GM13976 (cell line): Measurements from ENCODE around the gene VMP1.
A peak's percentile ranks its signal among the peaks of the same experiment; 100 is the strongest.
"Not testable (repeated sequence)": the region's sequence is repeated elsewhere in the genome, so short reads cannot be mapped to it uniquely, and the experiment has no call there.

ENCODE experiments used
- DNase-seq: peaks from one replicate; pipeline ENCODE4 v3.0.0; 2012; ENCODE audit warnings: low spot score
- in situ Hi-C: fragments of 300-500 bp; cut with MboI; formaldehyde crosslinking; loops from one replicate; pipeline ENCODE4 v1.12.0; 2022; ENCODE audit warnings: low sequenced_read_pairs, mixed read lengths, inconsistent platforms; ENCODE audit not compliant: unreplicated experiment
- TF ChIP-seq, protein P1 (sequence below): IDR thresholded peaks from 2 replicates; pipeline ENCODE4 v1.5.1; 2012; ENCODE audit warnings: borderline replicate concordance, mild to moderate bottlenecking; ENCODE audit not compliant: insufficient read depth; ENCODE audit errors: extremely low read depth, missing control alignments, control extremely low read depth

VMP1 gene

DNA sequence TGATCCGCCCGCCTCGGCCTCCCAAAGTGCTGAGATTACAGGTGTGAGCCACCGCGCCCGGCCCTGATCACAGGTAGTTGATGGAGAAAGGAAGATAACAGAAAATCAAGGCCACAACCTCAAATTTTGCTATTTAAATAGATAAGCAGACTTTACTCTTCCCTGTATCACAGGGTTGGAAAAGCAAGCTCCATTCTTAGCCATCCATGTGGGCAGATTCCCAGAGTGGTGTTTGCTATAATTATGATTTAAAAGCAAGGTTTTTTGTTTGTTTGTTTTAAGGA, 140.9 kb downstream of the VMP1 start:
- TF ChIP-seq, protein P1, sequence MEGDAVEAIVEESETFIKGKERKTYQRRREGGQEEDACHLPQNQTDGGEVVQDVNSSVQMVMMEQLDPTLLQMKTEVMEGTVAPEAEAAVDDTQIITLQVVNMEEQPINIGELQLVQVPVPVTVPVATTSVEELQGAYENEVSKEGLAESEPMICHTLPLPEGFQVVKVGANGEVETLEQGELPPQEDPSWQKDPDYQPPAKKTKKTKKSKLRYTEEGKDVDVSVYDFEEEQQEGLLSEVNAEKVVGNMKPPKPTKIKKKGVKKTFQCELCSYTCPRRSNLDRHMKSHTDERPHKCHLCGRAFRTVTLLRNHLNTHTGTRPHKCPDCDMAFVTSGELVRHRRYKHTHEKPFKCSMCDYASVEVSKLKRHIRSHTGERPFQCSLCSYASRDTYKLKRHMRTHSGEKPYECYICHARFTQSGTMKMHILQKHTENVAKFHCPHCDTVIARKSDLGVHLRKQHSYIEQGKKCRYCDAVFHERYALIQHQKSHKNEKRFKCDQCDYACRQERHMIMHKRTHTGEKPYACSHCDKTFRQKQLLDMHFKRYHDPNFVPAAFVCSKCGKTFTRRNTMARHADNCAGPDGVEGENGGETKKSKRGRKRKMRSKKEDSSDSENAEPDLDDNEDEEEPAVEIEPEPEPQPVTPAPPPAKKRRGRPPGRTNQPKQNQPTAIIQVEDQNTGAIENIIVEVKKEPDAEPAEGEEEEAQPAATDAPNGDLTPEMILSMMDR: no peak
- in situ Hi-C loops: no loop called here
- DNase-seq: no peak

DNA sequence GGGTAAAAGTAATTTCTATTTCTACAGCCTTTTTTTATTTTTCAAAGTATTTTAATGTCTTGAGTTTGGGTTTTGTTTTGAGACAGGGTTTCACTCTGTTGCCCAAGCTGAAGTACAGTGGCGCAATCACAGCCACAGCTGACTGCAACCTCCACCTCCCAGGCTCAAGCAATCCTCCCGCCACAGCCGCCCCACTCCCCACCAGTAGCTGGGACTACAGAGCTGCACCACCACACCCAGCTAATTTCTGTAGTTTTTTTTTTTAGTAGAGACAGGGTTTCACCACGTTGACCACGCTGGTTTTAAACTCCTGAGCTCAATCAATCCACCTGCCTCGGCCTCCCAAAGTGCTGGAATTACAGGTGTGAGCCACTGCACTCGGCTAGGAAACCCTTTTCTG, 141.3 kb downstream of the VMP1 start:
- TF ChIP-seq, protein P1: no peak
- no peak for DNase-seq
- in situ Hi-C loops: no loop called here

DNA sequence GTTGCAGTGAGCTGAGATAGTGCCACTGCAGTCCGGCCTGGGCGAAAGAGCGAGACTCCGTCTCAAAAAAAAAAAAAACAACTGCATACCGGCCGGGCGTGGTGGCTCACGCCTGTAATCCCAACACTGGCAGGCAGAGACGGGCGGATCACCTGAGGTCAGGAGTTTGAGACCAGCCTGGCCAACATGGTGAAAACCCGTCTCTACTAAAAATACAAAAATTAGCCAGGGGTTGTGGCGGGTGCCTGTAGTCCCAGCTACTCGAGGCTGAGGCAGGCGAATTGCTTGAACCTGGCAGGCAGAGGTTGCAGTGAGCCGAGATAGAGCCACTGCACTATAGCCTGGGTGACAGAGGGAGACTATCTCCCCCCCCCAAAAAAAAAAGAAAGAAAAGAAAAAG, 142.9 kb downstream of the VMP1 start:
- in situ Hi-C loops, DNase-seq: not testable (repeated sequence)

DNA sequence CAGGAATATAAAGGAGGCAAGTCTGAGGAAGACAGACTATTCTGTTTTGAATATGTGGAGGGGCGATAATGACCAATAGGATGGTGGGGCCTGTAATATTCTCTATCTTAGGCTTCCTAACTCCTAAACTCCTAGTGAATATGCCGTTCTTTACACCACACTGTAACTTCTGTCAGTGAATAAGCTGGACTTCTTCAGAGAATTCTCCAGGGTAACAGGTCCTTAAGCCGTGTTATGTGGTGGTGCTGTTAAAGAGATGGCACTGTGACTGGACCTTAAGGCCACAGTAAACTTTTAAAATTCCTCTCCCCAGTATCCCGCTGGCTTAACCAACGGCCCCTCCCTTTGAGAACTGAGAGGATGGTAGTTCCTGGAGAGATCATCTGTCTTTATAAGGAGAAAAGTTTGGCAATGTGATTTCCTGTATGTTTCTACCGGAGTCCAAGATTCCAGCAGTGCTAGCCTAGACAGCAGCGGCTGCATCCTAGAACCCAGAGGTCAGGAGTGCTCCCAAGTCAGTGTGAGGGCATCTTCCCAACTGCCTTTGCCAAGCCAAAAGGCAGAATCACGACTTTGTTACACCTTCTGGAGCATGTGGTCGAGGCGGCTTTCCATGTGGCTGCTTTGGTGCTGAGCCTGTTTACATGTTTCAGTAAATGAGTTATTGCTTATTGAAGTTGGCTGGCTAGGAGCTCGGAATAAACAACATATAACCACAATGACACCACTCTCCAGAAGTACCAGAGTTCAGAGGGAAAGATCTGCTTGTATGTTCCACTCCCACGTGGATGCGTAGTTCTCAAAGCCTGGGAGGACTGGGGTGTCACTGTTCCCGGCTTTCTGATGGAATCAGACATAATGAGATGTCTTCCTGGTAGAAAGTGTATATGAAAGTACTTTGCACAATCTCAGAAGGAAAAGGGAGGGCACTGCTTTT, 144.3 kb downstream of the VMP1 start:
- TF ChIP-seq, protein P1: no peak
- DNase-seq: no peak
- in situ Hi-C loops: no loop called here

DNA sequence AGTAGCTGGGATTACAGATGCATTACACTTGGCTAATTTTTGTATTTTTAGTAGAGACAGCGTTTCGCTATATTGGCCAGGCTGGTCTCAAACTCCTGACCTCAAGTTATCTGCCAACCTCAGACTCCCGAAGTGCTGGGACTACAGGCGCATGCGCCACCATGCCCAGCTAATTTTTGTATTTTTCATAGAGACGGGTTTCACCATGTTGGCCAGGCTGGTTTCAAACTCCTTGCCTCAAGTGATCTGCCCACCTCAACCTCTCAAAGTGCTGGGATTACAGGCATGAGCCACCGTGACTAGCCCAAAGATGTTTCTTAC, 145.4 kb downstream of the VMP1 start:
- in situ Hi-C loops: not testable (repeated sequence)

DNA sequence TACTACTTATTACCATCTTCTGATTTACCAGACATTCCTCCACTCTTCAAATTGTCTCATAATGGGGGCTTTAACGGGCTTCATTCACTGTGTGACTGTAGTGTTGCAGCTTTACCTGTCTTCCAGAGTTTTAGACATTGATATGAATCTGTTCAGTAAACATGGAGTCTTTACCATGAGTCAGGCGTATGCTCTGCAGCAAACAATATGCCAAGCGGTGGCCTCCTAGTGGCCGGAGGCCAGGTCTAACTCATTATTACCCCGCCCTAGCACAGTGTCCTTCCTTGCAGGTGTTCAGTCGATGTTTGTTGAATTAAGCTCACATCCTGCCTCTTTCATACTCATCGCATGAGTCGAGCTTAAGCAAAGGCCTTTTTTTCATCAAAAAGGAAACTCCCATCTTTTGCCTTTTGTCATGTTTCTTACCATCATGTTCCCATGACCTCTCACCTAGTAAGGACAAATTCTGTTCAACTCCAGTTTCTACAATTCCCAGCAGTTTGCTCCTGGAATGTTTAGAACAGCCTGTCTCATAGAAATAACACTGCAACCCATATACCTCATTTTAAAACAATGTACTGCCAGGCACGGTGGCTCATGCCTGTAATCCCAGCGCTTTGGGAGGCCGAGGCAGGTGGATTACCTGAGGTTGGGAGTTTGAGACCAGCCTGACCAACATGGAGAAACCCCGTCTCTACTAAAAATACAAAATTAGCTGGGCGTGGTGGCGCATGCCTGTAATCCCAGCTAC, 145.9 kb downstream of the VMP1 start:
- DNase-seq: peak; percentile 50
- TF ChIP-seq, protein P1: no peak
- in situ Hi-C loops: no loop called here

More for the DNA sequence above, 145.4 kb downstream of the VMP1 start:
- not testable (repeated sequence) for DNase-seq

DNA sequence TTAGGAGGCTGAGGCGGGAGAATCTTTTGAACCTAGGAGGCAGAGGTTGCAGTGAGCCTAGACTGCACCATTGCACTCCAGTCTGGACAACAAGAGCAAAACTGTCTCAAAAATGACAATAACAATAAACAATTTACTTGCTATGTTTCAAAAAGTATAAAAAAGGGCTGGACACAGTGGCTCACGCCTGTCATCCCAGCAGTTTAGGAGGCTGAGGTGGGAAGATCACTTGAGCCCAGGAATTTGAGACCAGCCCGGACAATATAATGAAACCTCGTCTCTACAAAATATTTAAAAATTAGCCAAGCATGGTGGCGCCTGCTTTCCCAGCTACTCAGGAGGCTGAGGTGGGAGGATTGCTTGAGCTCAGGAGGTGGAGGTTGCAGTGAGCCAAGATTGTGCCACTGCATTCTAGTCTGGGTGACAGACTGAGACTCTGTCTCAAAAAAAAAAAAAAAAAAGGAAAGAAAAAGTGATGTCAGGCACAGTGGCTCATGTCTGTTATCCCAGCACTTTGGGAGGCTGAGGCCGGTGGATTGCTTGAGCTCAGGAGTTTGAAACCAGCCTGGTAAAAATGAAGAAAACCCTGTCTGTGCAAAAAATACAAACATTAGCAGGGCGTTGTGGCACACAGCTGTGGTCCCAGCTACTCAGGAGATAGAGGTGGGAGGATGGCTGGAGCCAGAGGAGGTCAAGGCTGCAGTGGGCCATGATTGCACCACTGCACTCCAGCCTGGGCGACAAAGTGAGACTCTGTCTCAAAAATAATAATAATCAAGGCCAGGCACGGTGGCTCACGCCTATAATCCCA, 146.7 kb downstream of the VMP1 start:
- DNase-seq, in situ Hi-C loops: not testable (repeated sequence)
